Esophagus muscularis mucosa (tissue), 4 donors: ENCODE results near the gene MAGI2. TPM values are rescaled to one million over a fixed set of nuclear protein-coding genes. Genes with fewer than 3 reads are reported as not detected.
"Not testable (repeated sequence)": the region's sequence is repeated elsewhere in the genome, so short reads cannot be mapped to it uniquely, and the experiment has no call there.

Experiments
- DNase-seq: peaks from one replicate; pipeline ENCODE4 v3.0.0-alpha.2; 2017; ENCODE audit errors: extremely low spot score
- H3K27ac ChIP-seq, 4 donors: fragments of 200-600 bp; sonication (generic); replicated peaks in 1 of 4; 1 replicate in 3 of 4; 2 replicates in 1 of 4; pipeline ENCODE4 v1.5.1; 2016 to 2019; ENCODE audit warnings: mild to moderate bottlenecking in 1 of 4
- H3K27me3 ChIP-seq, 4 donors: fragments of 200-600 bp; sonication (generic); one replicate each; pipeline versions ENCODE4 v1.5.1 to v1.6.0; 2016 to 2019
- H3K36me3 ChIP-seq, 4 donors: fragments of 200-600 bp; sonication (generic); one replicate each; pipeline ENCODE4 v1.5.1; 2016 to 2019
- H3K4me1 ChIP-seq, 4 donors: fragments of 200-600 bp; sonication (generic); one replicate each; pipeline ENCODE4 v1.5.1; 2016 to 2019
- H3K4me3 ChIP-seq, 4 donors: fragments of 200-600 bp; sonication (generic); 1 replicate in 2 of 4; 2 replicates in 2 of 4; pipeline ENCODE4 v1.5.1; 2016 to 2019; ENCODE audit warnings: mild to moderate bottlenecking in 4 of 4, moderate library complexity in 1 of 4
- H3K9me3 ChIP-seq, 4 donors: fragments of 200-600 bp; sonication (generic); 1 replicate in 3 of 4; 2 replicates in 1 of 4; pipeline ENCODE4 v1.5.1; 2016 to 2019
- EP300 ChIP-seq: sonication (generic); formaldehyde crosslinking; IDR thresholded peaks from one replicate; pipeline ENCODE4 v1.6.1; 2017; ENCODE audit warnings: antibody characterized with exemption
- POLR2A ChIP-seq: fragments of 450-650 bp; IDR thresholded peaks from one replicate; pipeline ENCODE4 v1.6.1; 2017; ENCODE audit warnings: antibody characterized with exemption, moderate library complexity, mild to moderate bottlenecking, low read depth
- POLR2AphosphoS5 ChIP-seq, 2 donors: sonication (generic); formaldehyde crosslinking; IDR thresholded peaks; one replicate each; pipeline ENCODE4 v1.6.1; 2017; ENCODE audit warnings: antibody characterized with exemption in 2 of 2
- WGBS: methylation state at CpG from one replicate; pipeline ENCODE4 v1.1.5; 2018; 5-methylcytosine and 5-hydroxymethylcytosine counted together
- intact Hi-C: fragments of 100-400 bp; cut with DNase I; formaldehyde crosslinking; loops from one replicate; pipeline ENCODE4 v1.15.1; 2023
- total RNA-seq, 4 donors: library from RNA; depleted of rRNA; stranded (reverse); fragments of >200 nt; gene quantifications; one replicate each; pipeline versions ENCODE4 v1.1.0 to v1.2.1, GENCODE V29; 2016
- TF ChIP-seq, protein P1 (sequence below), 3 experiments: fragments of 200-600 bp in 2 of 3; fragments of 450-650 bp in 1 of 3; sonication (generic) in 2 of 3; IDR thresholded peaks; one replicate each; pipeline ENCODE4 v1.5.1; 2017 to 2019; ENCODE audit warnings: antibody characterized with exemption in 3 of 3, mild to moderate bottlenecking in 2 of 3, moderate library complexity in 1 of 3

Gene MAGI2
- total RNA-seq, 4 donors from 2014 or later, result 14.4 to 22.3 (median 21.2) TPM

DNA sequence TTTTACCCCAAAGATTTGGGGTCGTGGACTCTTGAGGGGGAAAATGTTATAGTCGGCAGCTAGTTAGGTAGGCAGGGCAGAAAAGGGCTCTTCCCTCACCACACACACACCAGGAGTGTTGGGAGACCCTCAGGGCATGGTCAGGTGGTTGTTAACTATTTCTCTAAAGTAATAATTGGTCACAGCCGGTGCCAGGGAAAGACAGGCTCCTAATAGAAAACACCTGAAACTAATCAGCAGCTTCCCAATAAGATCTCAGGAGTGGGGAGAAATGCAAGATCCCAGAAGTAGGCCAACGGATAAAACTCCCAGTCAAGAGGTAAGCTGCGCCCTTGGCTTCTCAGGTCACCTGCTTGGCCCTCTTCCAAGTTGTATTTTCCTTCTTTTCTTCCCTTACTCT, 1441.8 kb downstream of the MAGI2 start:
- no peaks in the 10 kb centered on the region for H3K36me3 ChIP-seq
- H3K27me3 ChIP-seq, result no peaks in the 10 kb centered on the region
- H3K4me1 ChIP-seq, result peaks cover 0 to 5% (median 0%) of the 10 kb centered on the region in 4 donors
- 90% methylated on average over 5 of the region's 5 CpGs for WGBS
- no peak for DNase-seq
- no peak overlapping the region for H3K4me3 ChIP-seq
- H3K27ac ChIP-seq, result no peak overlapping the region
- H3K9me3 ChIP-seq, result no peaks in the 10 kb centered on the region
- intact Hi-C loops, result no loop called here
- TF ChIP-seq POLR2A (no peak), EP300 (no peak)
- TF ChIP-seq, protein P1, sequence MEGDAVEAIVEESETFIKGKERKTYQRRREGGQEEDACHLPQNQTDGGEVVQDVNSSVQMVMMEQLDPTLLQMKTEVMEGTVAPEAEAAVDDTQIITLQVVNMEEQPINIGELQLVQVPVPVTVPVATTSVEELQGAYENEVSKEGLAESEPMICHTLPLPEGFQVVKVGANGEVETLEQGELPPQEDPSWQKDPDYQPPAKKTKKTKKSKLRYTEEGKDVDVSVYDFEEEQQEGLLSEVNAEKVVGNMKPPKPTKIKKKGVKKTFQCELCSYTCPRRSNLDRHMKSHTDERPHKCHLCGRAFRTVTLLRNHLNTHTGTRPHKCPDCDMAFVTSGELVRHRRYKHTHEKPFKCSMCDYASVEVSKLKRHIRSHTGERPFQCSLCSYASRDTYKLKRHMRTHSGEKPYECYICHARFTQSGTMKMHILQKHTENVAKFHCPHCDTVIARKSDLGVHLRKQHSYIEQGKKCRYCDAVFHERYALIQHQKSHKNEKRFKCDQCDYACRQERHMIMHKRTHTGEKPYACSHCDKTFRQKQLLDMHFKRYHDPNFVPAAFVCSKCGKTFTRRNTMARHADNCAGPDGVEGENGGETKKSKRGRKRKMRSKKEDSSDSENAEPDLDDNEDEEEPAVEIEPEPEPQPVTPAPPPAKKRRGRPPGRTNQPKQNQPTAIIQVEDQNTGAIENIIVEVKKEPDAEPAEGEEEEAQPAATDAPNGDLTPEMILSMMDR (IDR thresholded peaks at IDR 0.05), result no peak

DNA sequence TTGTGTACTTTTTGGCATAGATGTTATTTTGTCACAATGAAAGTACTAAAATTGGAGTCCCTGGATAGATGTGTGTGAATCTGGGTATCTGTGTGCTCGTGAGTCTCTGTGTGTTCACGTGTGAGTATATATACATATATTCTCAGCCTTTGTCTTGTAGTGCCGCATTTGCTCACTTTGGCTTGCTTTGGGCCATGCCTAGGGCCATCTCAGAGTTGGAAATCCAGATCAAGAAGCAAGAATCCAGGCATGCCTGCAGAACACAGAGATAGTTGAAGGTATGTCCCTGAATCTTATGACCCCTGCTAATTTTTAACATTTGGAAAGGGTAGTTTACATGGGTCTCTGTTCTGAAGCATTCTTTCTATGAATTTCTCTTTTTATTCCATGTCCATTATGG, 1446.2 kb downstream of the MAGI2 start:
- Histone ChIP-seq H3K27ac (no peak overlapping the region), H3K9me3 (no peaks in the 10 kb centered on the region), H3K4me3 (no peak overlapping the region), H3K27me3 (no peaks in the 10 kb centered on the region), H3K36me3 (no peaks in the 10 kb centered on the region), H3K4me1 (no peaks in the 10 kb centered on the region)
- TF ChIP-seq, protein P1 (IDR thresholded peaks at IDR 0.05), result no peak
- WGBS, result 92% methylated on average over 3 of the region's 3 CpGs
- intact Hi-C loops, result no loop called here
- DNase-seq, result no peak

DNA sequence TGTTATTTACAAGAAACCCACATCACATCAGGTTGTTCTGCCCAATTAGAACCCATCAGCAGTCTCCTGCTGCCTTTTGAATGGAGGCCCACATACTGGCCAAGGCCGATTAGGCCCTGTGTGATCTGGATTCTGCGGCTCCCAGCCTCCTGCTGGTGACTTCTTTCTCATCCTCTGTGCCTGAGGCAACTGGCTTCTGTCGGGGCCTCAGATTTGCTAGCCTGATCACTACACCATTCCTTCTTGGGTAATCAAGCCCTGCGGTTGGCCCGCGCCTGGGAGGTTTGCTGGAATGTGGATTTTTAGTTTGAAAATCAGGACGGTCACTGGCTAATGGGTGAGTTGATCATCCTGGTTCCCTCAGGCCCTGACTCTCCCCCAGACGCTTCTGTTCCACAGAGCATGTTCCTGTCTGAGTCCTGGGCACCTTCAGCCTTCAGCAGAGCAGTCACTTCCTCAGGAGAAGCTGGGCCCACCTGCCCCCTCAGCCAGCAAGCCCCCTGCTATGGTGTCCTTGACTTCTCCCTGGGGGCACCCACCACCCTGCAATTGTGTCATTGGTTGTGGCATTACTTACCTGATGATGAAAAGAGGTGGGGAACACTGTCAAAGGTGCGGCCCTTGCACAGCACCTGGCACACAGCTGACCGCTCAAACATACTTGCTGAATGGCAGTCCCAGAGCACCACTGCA, 1447.3 kb downstream of the MAGI2 start:
- intact Hi-C loops, result no loop called here
- Histone ChIP-seq H3K4me1 (no peaks in the 10 kb centered on the region), H3K9me3 (no peaks in the 10 kb centered on the region), H3K36me3 (no peaks in the 10 kb centered on the region), H3K4me3 (no peak overlapping the region), H3K27ac (no peak overlapping the region), H3K27me3 (no peaks in the 10 kb centered on the region)
- WGBS, result 88% methylated on average over 7 of the region's 10 CpGs
- TF ChIP-seq POLR2AphosphoS5 (IDR thresholded peaks at IDR 0.05) (no peak), POLR2A (no peak), EP300 (no peak)
- TF ChIP-seq, protein P1 (IDR thresholded peaks at IDR 0.05), result no peak
- DNase-seq, result no peak

DNA sequence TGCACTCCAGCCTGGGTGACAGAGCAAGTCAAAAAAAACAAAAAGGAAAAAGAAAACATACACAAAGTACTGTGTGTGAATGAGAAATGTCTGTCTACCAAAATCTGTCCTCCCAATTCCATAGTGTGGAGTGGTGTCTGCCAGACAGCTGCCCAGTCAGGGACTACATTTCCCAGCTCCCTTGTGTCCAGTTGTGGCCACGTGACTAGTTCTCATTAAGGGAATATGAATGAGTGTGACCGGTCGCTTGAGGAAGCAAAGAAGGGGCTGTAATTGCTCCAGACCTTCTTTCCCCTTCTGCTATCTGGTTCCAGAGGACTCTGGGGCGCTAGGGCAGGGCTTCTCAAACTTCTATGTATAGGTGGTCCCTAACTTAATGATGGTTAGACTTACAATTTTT, 1450.8 kb downstream of the MAGI2 start:
- intact Hi-C loops, result no loop called here
- Histone ChIP-seq H3K27me3 (no peaks in the 10 kb centered on the region), H3K4me1 (no peaks in the 10 kb centered on the region), H3K9me3 (no peaks in the 10 kb centered on the region), H3K27ac (no peak overlapping the region), H3K36me3 (no peaks in the 10 kb centered on the region), H3K4me3 (no peak overlapping the region)
- no peak for TF ChIP-seq EP300
- no peak for TF ChIP-seq POLR2AphosphoS5 (IDR thresholded peaks at IDR 0.05)
- TF ChIP-seq POLR2A, result no peak
- TF ChIP-seq, protein P1 (IDR thresholded peaks at IDR 0.05), result no peak
- WGBS, result 93% methylated on average over 4 of the region's 4 CpGs
- no peak for DNase-seq

DNA sequence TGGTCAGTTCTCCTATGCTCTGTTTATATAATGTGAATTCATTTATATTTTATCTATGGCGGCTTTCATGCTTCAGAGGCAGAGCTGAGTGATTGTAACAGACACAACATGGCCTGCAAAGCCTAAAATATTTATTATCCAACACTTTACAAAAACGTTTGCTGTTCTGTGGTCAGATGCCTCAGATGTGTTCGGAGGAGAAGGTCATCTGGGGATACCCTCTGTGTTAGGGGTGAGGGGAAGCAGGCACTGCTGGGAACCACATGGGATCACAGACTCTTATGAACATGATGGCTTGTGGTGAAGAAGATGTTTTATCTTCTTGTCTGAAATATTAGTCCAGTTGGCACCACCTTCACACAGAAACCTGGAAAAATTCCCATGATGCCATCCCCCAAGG, 1451.4 kb downstream of the MAGI2 start:
- no peaks in the 10 kb centered on the region for H3K36me3 ChIP-seq
- no peak overlapping the region for H3K4me3 ChIP-seq
- 65% methylated on average over 3 of the region's 3 CpGs for WGBS
- TF ChIP-seq, protein P1 (IDR thresholded peaks at IDR 0.05), result no peak
- TF ChIP-seq POLR2AphosphoS5 (IDR thresholded peaks at IDR 0.05) (no peak), EP300 (no peak), POLR2A (no peak)
- no peaks in the 10 kb centered on the region for H3K4me1 ChIP-seq
- H3K27me3 ChIP-seq, result no peaks in the 10 kb centered on the region
- H3K9me3 ChIP-seq, result no peaks in the 10 kb centered on the region
- H3K27ac ChIP-seq, result no peak overlapping the region
- no peak for DNase-seq
- intact Hi-C loops, result no loop called here

DNA sequence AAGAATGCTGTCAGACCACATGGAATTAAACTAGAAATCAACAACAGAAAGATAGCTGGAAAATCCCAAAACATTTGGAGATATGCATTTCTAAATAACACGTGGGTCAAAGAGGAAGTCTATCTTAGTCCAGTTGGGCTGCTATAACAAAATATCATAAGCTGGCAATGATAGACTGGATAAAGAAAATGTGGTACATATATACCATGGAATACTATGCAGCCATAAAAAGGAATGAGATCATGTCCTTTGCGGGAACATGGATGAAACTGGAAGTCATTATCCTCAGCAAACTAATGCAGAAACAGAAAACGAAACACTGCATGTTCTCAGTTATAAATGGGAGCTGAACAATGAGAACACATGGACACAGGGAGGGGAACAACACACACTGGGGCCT, 1454.3 kb downstream of the MAGI2 start:
- H3K4me1 ChIP-seq, intact Hi-C loops, H3K27ac ChIP-seq, H3K36me3 ChIP-seq, H3K9me3 ChIP-seq, H3K27me3 ChIP-seq, H3K4me3 ChIP-seq, DNase-seq: not testable (repeated sequence)
- 88% methylated on average over 3 of the region's 3 CpGs for WGBS
